ENCODE results near the gene PER1.

PER1 gene

GRCh38 chr17:8154608-8155155 is 2.5 kb upstream of the PER1 start:
- no peak for DNase-seq (ENCODE audit: low spot score)

GRCh38 chr17:8153957-8154607 is 1.9 kb upstream of the PER1 start:
- DNase-seq (ENCODE audit: low spot score), result peak; percentile 86

GRCh38 chr17:8153525-8153956 is 1.3 kb upstream of the PER1 start:
- DNase-seq (ENCODE audit: low spot score), result no peak

GRCh38 chr17:8153031-8153451 is 837 bp upstream of the PER1 start:
- DNase-seq (ENCODE audit: low spot score), result no peak

GRCh38 chr17:8151641-8152111 is 528 bp downstream of the PER1 start:
- DNase-seq (ENCODE audit: low spot score), result no peak

GRCh38 chr17:8151120-8151640 is 1.0 kb downstream of the PER1 start:
- DNase-seq (ENCODE audit: low spot score), result peak; percentile 88

- DNase-seq (ENCODE audit: low spot score), result no peak
These were observed 1.7 kb downstream of the PER1 start for GRCh38 chr17:8150194-8151119.

- DNase-seq (ENCODE audit: low spot score), result no peak
These were observed 2.6 kb downstream of the PER1 start for GRCh38 chr17:8149419-8150193.

GRCh38 chr17:8148560-8148959 is 3.6 kb downstream of the PER1 start:
- DNase-seq (ENCODE audit: low spot score), result no peak

- no peak for DNase-seq (ENCODE audit: low spot score)
These were observed 4.3 kb downstream of the PER1 start for GRCh38 chr17:8147805-8148404.

GRCh38 chr17:8147141-8147804 is 4.9 kb downstream of the PER1 start:
- no peak for DNase-seq (ENCODE audit: low spot score)

- no peak for DNase-seq (ENCODE audit: low spot score)
These were observed 5.6 kb downstream of the PER1 start for GRCh38 chr17:8146381-8147140.

- DNase-seq (ENCODE audit: low spot score), result no peak
These were observed 6.4 kb downstream of the PER1 start for GRCh38 chr17:8145811-8146210.

GRCh38 chr17:8144401-8145231 is 7.6 kb downstream of the PER1 start:
- DNase-seq (ENCODE audit: low spot score), result no peak

- no peak for DNase-seq (ENCODE audit: low spot score)
These were observed 8.4 kb downstream of the PER1 start for GRCh38 chr17:8143581-8144400.

GRCh38 chr17:8142887-8143580 is 9.2 kb downstream of the PER1 start:
- DNase-seq (ENCODE audit: low spot score), result no peak

- DNase-seq (ENCODE audit: low spot score), result no peak
These were observed 9.9 kb downstream of the PER1 start for GRCh38 chr17:8142158-8142886.
